Measurements from ENCODE around the gene AKAP6.
"Not testable (repeated sequence)": the region's sequence is repeated elsewhere in the genome, so short reads cannot be mapped to it uniquely, and the experiment has no call there.

Gene AKAP6

DNA sequence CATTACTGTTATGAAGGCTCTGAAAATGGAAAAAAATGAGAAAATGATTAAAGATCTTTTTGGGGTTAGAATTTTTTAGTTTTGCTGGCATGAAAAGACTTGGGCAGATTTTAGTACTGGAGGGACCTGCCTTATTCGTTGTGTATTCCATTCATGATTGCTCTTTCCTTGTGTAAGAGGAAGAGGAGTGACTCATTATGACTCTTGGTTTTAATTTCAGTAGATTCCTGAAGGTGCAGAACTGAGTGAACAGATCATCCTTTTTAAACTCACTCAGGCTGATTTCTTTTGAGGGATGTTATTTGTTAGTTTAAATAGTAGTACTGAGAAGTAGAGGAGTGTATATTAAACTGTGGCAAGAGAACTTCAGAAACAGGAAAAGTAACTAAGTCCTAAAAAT, 41.6 kb downstream of the AKAP6 start:
- Histone ChIP-seq H3K4me1 (ENCODE audit: insufficient read depth, low read length) (peaks cover 9% of the 10 kb centered on the region), H3K9me3 (ENCODE audit: control insufficient read depth, insufficient read depth, low read length) (no peaks in the 10 kb centered on the region), H3K9ac (ENCODE audit: low read depth, low read length) (no peak overlapping the region), H3K36me3 (ENCODE audit: insufficient read depth, low read length) (no peaks in the 10 kb centered on the region)

DNA sequence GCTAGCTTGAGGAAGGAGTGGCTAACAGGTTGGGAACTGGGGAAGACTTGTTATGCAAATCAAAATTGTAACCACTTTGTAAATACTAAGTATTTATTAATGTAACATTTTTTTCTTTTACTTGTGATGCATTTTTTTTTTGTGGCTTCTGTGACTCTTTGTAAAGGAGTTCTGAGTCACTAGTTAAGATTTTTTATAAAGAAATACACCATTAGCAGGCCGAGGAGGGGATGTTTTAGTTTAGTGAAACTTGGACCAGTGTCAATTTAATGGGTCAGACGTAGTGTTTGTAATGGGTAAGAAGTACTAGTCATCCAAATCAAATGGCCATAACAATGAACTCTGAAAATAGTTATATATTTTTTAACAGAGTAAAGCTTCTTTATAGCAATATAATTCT, 43.1 kb downstream of the AKAP6 start:
- H3K9ac ChIP-seq (ENCODE audit: low read depth, low read length), result no peak overlapping the region
- no peaks in the 10 kb centered on the region for H3K36me3 ChIP-seq (ENCODE audit: insufficient read depth, low read length)
- no peaks in the 10 kb centered on the region for H3K9me3 ChIP-seq (ENCODE audit: control insufficient read depth, insufficient read depth, low read length)
- no peaks in the 10 kb centered on the region; the same call in 1 of the 2 replicates for H3K4me1 ChIP-seq (ENCODE audit: insufficient read depth, low read length)

DNA sequence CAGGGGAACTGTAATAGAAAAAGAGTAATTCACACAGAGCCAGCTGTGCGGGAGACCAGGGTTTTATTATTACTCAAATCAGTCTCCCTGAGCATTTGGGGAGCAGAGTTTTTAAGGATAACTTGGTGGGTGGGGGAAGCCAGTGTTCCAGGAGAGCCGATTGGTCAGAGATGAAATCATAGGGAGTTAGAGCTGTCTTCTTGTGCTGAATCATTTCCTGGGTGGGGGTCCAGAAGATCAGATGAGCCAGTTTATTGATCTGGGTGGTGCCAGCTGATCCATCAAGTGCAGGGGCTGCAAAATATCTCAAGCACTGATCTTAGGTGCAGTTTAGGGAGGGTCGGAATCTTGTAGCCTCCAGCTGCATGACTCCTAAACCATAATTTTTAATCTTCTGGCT, 44.1 kb downstream of the AKAP6 start:
- not testable (repeated sequence) for H3K9ac ChIP-seq (ENCODE audit: low read depth, low read length); H3K36me3 ChIP-seq (ENCODE audit: insufficient read depth, low read length); H3K4me1 ChIP-seq (ENCODE audit: insufficient read depth, low read length); H3K9me3 ChIP-seq (ENCODE audit: control insufficient read depth, insufficient read depth, low read length)

DNA sequence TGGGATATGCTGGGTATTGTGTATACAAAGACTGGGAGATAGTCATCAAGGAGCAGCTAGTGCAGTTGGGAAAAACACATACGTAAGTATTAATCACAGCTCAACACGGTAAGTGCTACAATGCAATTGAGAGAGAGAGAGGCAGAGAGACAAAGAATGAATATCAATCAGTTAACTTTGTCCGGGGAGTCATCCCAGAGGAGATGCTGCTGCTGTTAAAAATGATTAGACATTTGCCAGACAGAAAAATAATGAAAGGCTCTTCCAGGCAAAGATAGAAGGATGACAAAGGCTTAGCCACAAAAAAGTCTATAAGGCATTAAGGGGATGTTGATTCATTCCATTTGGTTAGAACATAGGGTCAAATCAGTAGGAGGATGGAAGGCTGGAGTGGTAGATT, 45.1 kb downstream of the AKAP6 start:
- Histone ChIP-seq H3K36me3 (ENCODE audit: insufficient read depth, low read length) (no peaks in the 10 kb centered on the region), H3K9ac (ENCODE audit: low read depth, low read length) (no peak overlapping the region), H3K4me1 (ENCODE audit: insufficient read depth, low read length) (no peaks in the 10 kb centered on the region), H3K9me3 (ENCODE audit: control insufficient read depth, insufficient read depth, low read length) (no peaks in the 10 kb centered on the region)

DNA sequence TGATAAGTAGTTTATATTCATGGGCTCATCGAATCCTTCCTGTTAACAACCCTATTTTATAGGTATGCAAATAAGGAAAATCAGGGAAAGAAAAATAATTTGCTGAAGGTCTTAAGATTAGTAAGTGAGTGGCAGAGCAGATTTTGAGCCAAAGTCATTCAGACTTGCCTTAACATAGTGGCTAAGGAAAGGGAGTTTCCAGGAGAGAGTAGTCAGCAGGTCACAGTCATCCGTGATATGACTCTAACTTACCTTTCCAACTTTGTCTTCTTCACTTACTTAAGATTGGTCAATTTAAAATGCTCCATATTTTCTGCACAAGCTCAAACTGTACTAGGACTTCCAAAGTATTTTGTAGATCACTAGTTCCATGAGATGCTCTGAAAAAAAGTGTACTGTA, 46.6 kb downstream of the AKAP6 start:
- Histone ChIP-seq H3K9ac (ENCODE audit: low read depth, low read length) (no peak overlapping the region), H3K4me1 (ENCODE audit: insufficient read depth, low read length) (no peaks in the 10 kb centered on the region), H3K9me3 (ENCODE audit: control insufficient read depth, insufficient read depth, low read length) (no peaks in the 10 kb centered on the region), H3K36me3 (ENCODE audit: insufficient read depth, low read length) (no peaks in the 10 kb centered on the region)

DNA sequence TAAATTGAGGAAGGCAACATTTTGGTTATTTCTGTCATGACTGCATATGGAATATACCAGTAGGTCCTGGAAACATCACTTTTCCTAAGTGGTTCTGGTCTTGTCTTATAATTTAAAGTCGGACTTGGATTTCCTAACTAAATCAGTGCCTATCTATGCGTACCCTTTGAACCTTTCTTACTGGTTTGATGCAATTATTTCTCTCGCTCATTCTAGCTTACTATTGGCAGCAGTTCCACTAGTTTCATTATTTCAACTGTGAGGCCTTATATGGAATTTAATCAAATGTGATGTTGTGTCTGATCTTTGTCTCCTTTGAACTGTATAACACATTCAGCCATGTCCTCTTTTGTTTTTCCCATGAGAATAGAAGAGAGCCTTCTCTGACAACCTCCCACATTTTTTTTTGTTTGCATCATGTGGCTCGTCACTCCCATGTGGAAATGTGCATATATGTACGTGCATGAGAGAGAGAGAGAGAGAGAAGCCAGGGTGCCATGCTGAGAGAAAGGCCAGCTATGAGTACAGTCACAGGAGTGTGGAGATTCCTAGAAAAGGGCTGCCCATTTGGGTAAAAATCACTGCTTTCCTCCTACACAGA, 48.0 kb downstream of the AKAP6 start:
- Histone ChIP-seq H3K4me1 (ENCODE audit: insufficient read depth, low read length) (no peaks in the 10 kb centered on the region), H3K9ac (ENCODE audit: low read depth, low read length) (no peak overlapping the region), H3K9me3 (ENCODE audit: control insufficient read depth, insufficient read depth, low read length) (no peaks in the 10 kb centered on the region), H3K36me3 (ENCODE audit: insufficient read depth, low read length) (no peaks in the 10 kb centered on the region)

DNA sequence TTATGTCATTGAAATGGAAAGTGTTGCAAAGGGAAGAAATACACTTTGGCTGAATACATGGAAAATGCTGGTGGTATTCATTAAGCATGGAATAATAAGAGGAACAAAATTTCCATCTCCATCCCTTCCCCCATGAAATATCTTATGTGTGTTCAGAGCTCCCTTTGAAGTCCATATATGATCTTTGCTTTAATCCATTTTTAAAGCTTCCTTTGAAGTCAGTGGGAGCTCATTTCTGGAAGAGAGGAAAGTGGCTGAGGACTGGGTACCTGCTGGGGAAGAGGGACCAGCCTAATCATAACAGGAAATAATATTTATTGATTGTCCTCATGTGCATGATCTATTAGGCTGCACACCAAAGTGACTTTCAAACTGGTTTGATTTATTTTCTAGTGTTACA, 49.2 kb downstream of the AKAP6 start:
- Histone ChIP-seq H3K9me3 (ENCODE audit: control insufficient read depth, insufficient read depth, low read length) (no peaks in the 10 kb centered on the region), H3K4me1 (ENCODE audit: insufficient read depth, low read length) (no peaks in the 10 kb centered on the region)

DNA sequence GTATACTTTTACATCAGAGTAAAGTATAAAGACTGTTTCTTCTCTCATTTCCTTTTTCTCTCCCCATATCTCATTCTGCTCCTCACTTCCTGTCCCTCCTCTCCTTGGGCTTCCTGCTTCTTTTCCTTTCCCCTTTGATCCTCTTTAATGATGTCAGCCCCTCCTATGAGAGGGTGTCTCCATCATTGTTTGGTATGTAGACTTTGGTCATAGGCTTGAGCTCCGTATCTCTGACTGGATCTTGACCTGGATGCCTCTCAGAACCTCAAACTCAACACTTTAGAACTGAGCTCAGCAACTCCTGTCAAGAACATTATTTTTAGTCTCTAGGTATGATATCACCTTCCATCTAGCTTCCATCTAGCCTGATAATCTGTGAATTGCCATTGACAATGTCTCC, 50.3 kb downstream of the AKAP6 start:
- Histone ChIP-seq H3K36me3 (ENCODE audit: insufficient read depth, low read length) (no peaks in the 10 kb centered on the region), H3K9me3 (ENCODE audit: control insufficient read depth, insufficient read depth, low read length) (no peaks in the 10 kb centered on the region), H3K9ac (ENCODE audit: low read depth, low read length) (no peak overlapping the region), H3K4me1 (ENCODE audit: insufficient read depth, low read length) (no peaks in the 10 kb centered on the region)

More for the DNA sequence above, 49.2 kb downstream of the AKAP6 start:
- Histone ChIP-seq H3K36me3 (ENCODE audit: insufficient read depth, low read length) (no peaks in the 10 kb centered on the region), H3K9ac (ENCODE audit: low read depth, low read length) (no peak overlapping the region)

DNA sequence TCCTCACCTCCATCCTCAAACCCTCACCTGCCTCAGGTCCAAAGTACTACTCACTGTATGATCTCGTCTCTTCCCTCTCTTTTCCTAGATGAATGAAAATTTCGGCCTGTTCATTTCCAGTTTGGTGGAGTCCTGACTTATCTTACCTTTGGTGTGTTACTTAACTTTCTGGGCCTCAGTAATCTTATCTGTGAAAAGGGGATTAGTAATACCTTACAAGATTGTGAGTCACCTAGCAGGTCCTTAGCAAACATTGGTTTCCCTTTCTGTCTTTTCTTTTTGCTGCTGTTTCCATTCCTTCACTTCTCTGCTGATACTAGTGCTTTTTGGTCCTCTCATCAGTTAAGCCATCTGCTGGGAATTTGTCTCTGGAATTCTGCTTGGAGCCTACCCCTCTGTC, 52.8 kb downstream of the AKAP6 start:
- Histone ChIP-seq H3K9me3 (ENCODE audit: control insufficient read depth, insufficient read depth, low read length) (no peaks in the 10 kb centered on the region), H3K4me1 (ENCODE audit: insufficient read depth, low read length) (no peaks in the 10 kb centered on the region), H3K36me3 (ENCODE audit: insufficient read depth, low read length) (no peaks in the 10 kb centered on the region), H3K9ac (ENCODE audit: low read depth, low read length) (no peak overlapping the region)

DNA sequence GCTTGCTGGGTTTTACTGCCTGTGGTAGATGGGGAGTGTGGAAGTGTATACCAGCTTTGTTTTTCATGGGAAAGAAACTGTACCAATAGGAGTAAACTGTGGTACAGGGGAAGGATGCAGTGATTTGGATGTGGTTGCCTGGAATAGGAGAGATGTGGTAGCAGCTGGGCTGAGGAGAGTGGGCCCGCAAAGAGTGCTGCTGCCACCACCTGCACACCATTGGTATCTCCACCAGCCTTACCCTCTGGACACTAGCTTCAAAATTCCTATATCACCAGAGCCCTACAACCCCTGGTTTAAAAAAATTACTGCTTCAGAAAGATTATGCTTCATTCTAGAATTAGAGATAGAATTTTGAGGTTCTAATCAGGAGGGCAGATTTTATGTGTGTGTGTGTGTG, 53.6 kb downstream of the AKAP6 start:
- H3K36me3 ChIP-seq (ENCODE audit: insufficient read depth, low read length), result no peaks in the 10 kb centered on the region

DNA sequence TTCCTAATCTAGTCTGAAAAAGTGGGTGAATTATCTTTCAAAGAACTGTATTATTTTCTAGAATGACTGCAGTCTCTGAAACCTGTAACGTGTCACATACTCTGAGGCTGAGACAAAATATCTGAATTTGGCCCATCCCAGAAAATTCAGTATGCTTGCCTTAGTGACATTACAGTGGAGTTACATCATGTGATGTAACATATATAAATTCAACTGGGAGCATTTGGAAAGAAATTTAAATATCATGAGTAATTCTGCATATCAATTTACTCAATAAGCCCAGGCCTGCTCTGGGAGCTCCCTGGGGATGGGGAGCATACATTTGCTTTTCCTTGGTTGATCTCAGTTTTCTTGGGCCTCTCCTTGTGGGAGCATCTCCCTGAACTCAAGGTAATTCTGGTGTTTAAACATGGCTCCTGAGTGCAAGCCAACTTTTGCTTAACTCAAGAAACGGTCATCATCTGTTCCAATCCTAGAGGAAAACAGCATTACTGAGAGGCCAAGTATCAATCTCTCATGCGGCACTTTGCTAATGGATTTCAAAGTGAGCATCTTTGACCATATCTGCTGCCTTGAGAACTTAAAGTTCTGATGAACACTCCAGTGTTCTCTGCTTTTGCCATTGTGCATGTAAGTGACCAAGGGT, 54.4 kb downstream of the AKAP6 start:
- Histone ChIP-seq H3K36me3 (ENCODE audit: insufficient read depth, low read length) (no peaks in the 10 kb centered on the region), H3K4me1 (ENCODE audit: insufficient read depth, low read length) (no peaks in the 10 kb centered on the region), H3K9me3 (ENCODE audit: control insufficient read depth, insufficient read depth, low read length) (no peaks in the 10 kb centered on the region), H3K9ac (ENCODE audit: low read depth, low read length) (no peak overlapping the region)

More for the DNA sequence above, 53.6 kb downstream of the AKAP6 start:
- no peaks in the 10 kb centered on the region for H3K9me3 ChIP-seq (ENCODE audit: control insufficient read depth, insufficient read depth, low read length)
- no peaks in the 10 kb centered on the region for H3K4me1 ChIP-seq (ENCODE audit: insufficient read depth, low read length)
- no peak overlapping the region for H3K9ac ChIP-seq (ENCODE audit: low read depth, low read length)

DNA sequence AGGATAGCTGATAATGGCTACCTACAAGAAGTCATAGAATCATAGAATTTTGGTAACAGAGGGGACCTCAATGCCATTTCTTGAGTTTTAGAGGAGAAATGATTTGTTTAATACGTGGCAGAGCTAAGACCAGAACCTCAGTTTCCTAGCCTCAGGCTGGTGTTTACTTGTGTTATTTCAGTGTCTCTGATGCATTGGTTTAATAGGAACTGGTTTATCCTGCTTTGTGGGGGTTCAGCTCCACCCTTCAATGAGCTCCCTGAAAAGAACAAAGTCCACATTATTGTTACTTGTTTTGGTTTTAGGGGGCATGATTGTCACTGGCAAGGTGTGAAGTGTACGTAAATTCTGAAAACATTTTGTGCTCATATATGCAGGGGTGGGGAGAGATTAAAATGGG, 55.4 kb downstream of the AKAP6 start:
- no peaks in the 10 kb centered on the region for H3K9me3 ChIP-seq (ENCODE audit: control insufficient read depth, insufficient read depth, low read length)
- H3K9ac ChIP-seq (ENCODE audit: low read depth, low read length), result no peak overlapping the region

DNA sequence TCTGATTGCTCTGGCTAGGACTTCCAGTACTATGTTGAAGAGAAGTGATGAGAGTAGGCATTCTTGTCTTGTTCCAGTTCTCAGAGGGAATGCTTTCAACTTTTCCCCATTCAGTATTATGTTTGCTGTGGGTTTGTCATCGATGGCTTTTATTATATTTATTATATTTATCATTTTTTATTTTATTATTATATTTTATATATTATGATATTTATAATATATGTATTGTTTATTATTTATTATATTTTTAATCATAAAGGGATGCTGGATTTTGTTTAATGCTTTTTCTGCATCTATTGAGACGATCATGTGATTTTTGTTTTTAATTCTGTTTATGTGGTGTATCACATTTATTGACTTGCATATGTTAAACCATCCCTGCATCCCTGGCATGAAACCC, 58.2 kb downstream of the AKAP6 start:
- not testable (repeated sequence) for H3K4me1 ChIP-seq (ENCODE audit: insufficient read depth, low read length); H3K36me3 ChIP-seq (ENCODE audit: insufficient read depth, low read length); H3K9ac ChIP-seq (ENCODE audit: low read depth, low read length); H3K9me3 ChIP-seq (ENCODE audit: control insufficient read depth, insufficient read depth, low read length)

More for the DNA sequence above, 55.4 kb downstream of the AKAP6 start:
- Histone ChIP-seq H3K4me1 (ENCODE audit: insufficient read depth, low read length) (no peaks in the 10 kb centered on the region), H3K36me3 (ENCODE audit: insufficient read depth, low read length) (no peaks in the 10 kb centered on the region)

DNA sequence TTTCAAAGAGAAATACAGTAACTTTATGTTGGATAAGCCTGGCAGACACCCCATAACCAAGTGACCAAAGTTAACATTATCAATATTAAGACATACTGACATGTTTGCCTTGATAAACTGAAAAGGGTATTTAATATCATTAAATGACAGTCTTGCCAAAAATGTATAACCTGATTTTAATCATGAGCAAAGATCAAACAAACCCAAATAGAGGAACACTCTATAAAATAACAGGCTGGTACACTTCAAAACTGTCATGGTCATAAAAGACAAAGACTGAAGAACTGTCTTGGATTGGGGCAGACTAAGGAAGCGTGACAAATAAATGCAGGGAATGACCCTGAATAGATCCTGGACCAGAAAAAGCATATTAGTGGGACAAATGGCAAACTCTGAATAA, 64.0 kb downstream of the AKAP6 start:
- peaks cover under 1% of the 10 kb centered on the region; the same call in 1 of the 2 replicates for H3K4me1 ChIP-seq (ENCODE audit: insufficient read depth, low read length)
- no peaks in the 10 kb centered on the region for H3K9me3 ChIP-seq (ENCODE audit: control insufficient read depth, insufficient read depth, low read length)
- no peaks in the 10 kb centered on the region for H3K36me3 ChIP-seq (ENCODE audit: insufficient read depth, low read length)
- H3K9ac ChIP-seq (ENCODE audit: low read depth, low read length), result no peak overlapping the region

DNA sequence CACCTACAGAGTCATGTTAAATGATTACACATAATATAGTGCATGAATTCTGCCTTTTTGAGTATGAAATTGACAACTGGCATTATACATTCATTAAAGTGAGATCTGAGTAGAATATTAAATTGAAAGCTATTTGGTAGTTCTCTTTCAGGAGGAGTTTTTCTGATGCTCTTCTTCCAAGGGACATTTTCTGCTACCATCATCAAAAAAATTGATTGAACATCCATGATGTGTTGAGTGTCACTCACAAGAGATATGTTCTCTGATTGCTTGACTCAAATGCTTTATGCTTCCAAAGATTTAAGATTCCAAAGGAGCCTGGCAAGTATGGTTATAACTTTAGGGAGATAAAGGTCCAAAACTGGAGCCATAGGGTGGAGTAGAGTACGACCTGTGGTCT, 64.9 kb downstream of the AKAP6 start:
- Histone ChIP-seq H3K9me3 (ENCODE audit: control insufficient read depth, insufficient read depth, low read length) (no peaks in the 10 kb centered on the region), H3K4me1 (ENCODE audit: insufficient read depth, low read length) (peaks cover 4% of the 10 kb centered on the region; the same call in 1 of the 2 replicates), H3K9ac (ENCODE audit: low read depth, low read length) (no peak overlapping the region), H3K36me3 (ENCODE audit: insufficient read depth, low read length) (no peaks in the 10 kb centered on the region)

Measured in ES-I3 (cell line).